ENCODE data around the gene SMG7.

Gene SMG7

GRCh38 chr1:183512450-183512849, 40.2 kb downstream of the SMG7 start:
- no peak for DNase-seq

DNA sequence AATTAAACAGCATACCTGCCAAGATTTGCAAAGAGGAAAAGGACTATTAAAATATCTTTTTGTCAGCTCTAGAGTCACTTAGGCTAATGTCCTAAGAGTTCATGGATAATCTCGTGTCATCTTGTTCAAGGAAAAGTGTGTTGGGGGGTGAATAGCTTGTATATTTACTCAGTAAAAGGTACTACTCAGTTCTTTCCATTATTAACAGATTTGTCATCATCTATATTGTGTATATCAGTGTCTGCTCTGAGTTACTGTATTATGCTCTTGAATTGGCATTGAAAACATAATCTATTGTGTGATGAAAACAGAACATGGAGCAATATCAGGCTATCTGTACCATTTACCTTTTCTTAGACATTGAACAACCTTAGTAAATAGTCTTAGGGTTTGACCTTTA, 41.9 kb downstream of the SMG7 start:
- no peak for DNase-seq

GRCh38 chr1:183515002-183515689, 42.8 kb downstream of the SMG7 start:
- DNase-seq = peak; percentile 70

DNA sequence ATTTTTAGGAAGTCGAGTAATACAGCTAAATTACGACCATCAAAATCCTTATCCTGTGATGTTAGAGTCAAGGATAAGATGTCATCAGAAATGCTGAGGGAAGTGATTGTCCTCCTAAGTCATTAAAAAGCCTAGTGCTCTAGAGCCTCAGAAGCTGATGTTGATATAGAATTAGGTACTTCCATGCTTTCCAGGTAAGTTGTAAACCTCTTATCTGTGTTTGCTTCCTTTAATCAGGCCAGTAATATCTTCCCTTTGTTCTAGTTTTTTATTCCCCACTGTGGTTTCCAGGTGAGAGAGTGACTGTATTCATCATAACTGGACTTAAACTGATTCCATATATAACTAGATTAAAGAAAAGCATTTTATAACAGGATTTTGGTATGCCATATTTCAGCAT, 44.4 kb downstream of the SMG7 start:
- no peak for DNase-seq

- DNase-seq = no peak
Measured at GRCh38 chr1:183517401-183517800, 45.1 kb downstream of the SMG7 start.

DNA sequence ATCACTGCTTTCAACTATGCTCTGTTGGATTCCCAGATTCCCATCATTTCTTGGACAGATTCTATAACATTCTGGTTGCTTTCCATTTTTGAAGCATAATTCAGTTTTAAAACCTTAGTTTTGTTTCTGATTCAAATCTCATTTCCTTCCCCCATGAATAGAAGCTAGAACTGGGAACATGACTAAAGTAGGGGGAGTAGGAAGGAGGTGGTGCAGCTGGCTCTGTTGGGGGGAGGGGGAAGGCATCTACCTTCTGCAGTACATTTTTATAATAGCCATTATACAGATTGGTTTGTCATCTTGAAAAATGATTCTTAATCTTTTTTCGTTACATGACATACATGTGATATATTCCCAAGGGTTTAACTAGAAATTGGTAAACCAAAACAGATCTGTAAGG, 48.1 kb downstream of the SMG7 start:
- DNase-seq = no peak

DNA sequence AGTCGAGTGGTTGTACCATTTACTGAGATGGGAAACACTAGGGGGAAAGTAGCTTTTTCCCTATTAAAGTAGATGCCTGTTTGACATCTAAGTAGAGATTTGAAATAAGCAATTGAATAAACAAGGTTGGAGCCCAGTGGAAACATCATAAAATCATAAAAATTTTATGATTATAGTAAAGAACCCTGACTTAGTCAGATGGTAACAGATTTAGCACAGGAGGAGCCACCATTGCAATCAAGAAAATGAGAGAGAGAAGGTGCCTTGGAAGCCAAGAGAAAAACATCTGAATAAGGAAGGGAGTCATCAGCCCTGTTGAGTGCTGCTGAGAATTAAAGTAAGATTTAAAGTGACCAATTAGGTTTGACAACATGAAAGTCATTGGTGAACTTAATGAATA, 49.8 kb downstream of the SMG7 start:
- DNase-seq = no peak

GRCh38 chr1:183528577-183528976, 56.3 kb downstream of the SMG7 start:
- DNase-seq = no peak

- DNase-seq = no peak
Measured at GRCh38 chr1:183533617-183534174, 61.4 kb downstream of the SMG7 start.

DNA sequence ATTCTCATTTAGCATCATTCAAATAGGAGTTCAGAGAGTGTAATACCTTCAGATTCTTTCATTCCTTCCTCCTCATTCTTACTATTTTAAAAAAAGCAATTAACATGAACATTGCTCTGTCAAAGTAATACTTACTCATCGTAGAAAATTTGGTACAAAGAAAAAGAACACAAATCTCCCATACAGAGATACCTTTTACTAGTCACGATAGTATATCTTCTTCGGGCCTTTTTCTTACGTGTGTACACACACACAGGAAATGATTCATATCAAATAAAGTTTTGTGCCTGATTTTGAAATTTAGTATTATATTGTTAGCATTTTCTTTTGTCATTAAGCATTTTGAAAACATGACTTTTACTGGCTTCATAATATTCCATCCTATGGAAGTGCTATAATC, 65.1 kb downstream of the SMG7 start:
- no peak for DNase-seq

- DNase-seq = peak; percentile 56
Measured at GRCh38 chr1:183543619-183544204, 71.4 kb downstream of the SMG7 start.

DNA sequence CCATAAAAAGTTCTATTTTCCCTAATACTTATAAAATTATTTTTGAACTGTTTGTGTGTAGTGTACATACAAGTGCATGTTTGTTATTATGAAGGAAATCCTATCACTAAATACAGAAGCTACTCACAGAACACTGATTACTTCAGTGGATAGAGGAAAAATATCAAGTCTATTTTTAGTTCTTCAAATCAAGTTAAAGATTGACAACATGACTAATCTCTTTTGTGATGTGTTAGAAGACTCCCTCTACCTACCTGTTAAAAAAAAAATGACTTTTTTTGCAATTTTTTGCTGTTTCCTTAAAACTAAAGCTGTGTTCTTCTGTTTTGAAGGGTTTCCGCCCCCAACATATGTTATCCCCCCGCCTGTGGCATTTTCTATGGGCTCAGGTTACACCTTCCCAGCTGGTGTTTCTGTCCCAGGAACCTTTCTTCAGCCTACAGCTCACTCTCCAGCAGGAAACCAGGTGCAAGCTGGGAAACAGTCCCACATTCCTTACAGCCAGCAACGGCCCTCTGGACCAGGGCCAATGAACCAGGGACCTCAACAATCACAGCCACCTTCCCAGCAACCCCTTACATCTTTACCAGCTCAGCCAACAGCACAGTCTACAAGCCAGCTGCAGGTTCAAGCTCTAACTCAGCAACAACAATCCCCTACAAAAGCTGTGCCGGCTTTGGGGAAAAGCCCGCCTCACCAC, 72.4 kb downstream of the SMG7 start:
- DNase-seq = no peak

DNA sequence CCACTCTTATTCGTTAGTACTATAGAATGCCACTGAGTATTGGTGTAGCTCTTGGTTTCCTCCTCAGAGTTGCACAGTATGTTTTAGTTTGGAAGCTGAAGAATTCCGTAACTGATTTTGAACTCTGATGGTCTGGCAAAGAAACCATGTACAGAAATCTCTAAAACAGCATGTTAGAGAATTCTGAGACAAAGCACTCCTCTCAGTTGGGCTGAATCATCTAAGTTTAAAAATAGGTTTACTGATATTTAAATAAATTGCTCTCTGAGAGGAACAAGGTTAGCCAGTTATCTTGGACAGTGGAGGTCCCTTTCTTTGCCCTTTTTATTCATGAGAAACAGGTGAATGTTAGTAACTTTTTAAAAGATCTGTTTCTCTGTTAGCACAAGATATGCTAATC, 74.1 kb downstream of the SMG7 start:
- no peak for DNase-seq

GRCh38 chr1:183548116-183548515, 75.8 kb downstream of the SMG7 start:
- DNase-seq = no peak

GRCh38 chr1:183550915-183551314, 78.6 kb downstream of the SMG7 start:
- no peak for DNase-seq

GRCh38 chr1:183551924-183552323, 79.6 kb downstream of the SMG7 start:
- DNase-seq = no peak

GRCh38 chr1:183552441-183552840, 80.1 kb downstream of the SMG7 start:
- no peak for DNase-seq

DNA sequence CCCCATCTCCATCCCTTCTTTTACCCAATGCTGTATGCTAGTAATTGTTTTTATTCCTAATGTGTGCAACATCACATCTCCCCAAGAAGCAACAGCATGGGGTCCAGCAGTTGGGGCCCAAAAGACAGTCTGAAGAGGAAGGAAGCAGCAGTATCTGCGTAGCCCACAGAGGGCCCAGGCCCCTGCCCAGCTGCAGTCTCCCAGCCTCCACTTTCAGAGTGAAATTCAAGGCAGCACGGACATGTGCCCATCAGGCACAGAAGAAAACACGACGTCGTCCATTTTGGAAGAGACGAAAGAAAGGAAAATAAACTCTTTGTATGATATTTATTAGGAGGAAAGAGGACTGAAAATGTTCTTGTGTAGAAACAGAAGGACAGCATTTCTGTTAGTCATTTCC, 80.6 kb downstream of the SMG7 start:
- no peak for DNase-seq

GRCh38 chr1:183553331-183553730, 81.0 kb downstream of the SMG7 start:
- DNase-seq = no peak

GRCh38 chr1:183553764-183554163, 81.5 kb downstream of the SMG7 start:
- DNase-seq = no peak

DNA sequence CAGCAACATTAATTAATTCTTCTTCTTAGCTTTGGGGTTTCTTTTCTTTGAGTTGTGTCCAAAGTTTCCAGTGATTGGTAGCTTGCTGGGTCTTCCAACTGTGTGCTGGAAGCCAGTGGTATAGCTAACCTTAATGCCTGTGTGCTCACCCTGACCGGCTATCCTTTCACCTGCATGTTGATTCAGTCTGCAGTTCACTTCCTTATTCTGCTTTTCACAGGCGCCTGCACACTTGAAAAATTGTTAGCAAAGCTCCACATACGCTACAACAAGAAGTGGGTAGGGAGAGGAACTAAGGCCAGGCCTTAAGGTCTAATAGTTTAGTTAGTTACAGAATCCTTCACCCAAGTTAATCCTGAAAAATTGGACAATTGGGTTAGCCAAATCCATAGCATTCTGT, 82.3 kb downstream of the SMG7 start:
- DNase-seq = no peak

DNA sequence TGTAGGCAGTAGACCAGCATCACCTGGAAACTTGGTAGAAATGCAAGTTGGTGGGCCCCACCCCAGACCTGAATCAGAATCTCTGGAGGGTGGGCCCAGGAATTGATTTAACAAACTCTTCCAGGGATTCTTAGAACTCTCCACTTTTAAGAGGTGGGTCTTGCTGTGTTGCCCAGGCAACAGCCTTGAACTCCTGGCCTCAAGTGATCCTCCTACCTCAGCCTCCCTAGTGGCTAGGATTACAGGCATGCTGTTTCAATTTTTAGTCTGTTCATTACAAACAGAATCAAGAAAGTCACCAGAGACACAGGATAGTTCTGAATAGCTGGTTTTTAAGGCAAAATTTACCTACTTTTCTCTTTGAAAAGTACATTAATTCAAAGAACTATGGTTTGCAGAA, 86.8 kb downstream of the SMG7 start:
- no peak for DNase-seq

GRCh38 chr1:183562701-183563100, 90.4 kb downstream of the SMG7 start:
- DNase-seq = no peak

DNA sequence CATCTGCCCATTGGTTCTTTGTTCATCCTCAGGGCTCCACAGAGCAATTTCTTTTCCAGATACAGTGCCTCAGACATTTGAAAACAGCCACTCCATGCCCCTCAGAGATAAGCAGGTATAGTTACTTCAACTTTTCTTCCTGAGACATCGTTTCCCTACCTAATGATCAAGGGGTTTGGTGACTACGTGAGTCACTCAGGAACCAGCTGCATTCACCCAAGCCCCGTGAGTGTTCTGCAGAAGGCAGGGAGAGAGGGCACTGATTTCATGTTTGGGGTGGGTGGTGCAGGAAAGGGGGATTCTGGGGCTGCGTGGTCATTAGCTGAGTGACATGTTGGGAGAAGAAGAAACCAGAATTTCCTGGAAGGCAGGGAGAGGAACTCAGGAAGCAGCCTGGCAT, 93.0 kb downstream of the SMG7 start:
- no peak for DNase-seq

Data from fibroblast of skin of abdomen (primary cell).